Measurements from ENCODE around the gene MRPS34.
"Not testable (repeated sequence)": the region's sequence is repeated elsewhere in the genome, so short reads cannot be mapped to it uniquely, and the experiment has no call there.

MRPS34 gene

GRCh38 chr16:1772908-1773702 lies at the start of gene MRPS34:
MRPS34 (minus strand) TSS chr16:1773134; CDS start chr16:1773119, 15 bp downstream.
- DNase-seq = peak; percentile 91

DNA sequence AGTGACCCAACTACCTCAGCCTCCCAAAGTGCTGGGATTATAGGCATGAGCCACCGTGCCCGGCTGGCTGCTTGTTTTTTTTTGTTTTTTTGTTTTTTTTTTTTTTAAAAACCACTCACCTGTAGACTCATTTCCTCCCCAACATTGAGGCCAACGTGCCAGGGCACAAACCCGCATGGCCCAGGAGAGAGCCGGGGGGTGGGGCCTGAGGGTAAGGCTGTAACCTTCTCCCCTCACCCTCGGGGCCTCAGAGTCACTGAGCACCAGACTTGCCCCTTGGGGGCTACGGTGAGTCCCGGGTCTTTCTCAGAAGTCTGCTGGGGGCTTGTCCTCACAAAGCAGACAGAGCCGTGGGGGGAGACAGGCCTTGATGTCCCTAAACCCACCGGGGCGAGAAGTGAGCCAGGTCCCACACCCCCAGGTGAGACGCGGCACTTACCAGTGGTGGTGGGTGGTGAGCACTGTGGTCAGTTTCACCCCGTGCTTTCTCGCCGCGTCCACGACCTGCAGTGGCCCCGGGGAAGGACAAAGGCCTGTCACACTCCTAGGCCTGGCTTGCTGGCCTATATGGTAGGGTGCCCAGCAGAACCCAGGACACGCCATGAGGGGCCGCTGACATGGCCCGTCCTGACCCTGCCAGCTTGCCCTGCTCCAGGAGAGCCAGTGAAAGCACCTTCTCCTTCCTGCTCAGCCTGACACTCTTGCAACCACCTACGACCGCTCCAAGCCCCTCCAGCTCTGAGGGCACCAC lies 49.1 kb upstream of the MRPS34 start:
- no peak for DNase-seq

- DNase-seq = no peak
Measured at GRCh38 chr16:1820946-1821290, 48.0 kb upstream of the MRPS34 start.

DNA sequence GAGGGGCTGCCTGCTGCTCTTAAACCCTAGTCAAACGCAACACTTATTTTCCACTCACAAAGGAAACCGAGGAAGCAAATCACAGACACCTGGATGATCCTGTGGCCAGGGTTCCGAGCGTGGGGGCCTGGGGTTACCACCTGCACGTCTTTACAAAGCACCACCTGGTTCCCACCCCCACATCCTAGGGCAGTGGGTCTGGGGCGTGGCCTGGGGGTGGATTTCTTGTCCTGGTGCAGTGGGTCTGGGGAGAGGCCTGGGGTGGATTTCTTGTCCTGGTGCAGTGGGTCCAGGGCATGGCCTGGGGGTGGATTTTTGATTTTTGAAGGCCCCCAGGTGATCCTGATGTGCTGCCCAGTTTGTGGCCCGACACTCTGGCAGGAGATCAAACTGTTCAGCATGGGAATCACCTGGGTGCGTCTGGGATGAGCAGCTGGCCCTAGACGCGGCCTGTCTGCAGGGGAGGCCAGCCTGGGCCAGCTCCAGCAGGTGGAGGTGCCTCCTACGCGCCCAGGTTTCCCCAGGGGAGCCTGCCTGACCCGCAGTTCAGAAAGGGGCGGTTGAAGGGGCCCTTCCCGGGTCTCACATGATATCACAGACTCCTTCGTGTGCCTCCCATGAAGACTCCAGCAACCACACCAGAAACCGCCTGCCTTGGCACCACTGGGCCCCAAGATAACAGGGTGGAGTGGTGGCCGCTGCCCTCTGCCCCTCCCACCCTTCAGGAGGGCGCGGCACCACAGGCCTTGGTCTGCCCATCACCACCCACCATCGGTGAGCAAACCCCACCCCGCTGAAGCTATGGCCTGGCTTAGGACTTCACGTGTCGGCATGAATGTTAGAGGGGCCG lies 47.4 kb upstream of the MRPS34 start:
- no peak for DNase-seq

DNA sequence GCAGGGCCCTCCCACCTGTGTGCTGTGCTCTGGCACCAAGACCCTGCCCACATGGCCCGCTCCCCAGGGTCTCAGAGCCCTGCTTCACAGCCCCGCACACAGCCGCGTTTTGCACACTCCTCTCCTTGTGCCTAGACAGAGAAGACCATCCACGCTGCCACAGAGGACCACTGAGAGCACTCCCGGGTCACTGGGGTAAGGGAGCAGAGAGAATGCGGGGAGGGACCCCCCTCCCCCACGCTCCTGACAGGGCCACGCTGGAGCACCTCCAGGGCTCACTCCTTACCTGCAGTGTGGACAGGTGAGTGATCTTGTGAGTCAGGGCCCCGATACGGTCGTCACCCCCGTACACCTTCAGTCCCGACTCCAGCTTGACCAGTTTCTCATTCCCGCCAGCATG lies 46.7 kb upstream of the MRPS34 start:
- no peak for DNase-seq

DNA sequence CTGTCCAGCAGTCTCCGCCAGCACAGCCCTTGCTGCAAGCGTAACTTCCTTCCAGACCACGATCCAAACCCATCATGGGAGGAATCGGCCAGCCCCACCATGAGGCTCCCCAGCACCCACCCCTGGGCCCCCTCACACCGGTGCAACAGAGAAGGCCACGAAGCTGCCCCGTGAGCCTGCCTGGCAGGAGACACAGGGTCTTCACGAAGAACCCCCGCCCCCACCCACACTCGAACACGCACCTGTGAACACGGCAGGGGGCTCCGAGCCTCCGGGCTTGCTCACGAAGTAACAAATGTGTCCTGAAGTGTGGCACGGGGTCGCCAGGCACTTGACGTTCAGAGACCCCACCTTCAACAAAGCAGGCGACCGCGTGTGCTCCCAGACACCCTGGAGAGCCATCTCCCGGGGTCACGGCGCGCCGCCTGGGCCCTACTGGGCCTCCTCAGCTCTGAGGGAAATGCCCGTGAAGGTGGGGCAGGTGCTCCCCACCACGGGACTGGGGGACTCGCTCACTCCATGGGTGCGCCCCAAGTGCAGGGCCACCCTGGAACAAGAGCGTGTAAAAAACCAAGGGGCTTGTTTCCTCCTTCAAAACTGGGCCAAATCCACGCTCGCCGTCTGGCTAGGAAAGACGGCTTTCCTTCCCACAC lies 46.1 kb upstream of the MRPS34 start:
- DNase-seq = no peak

DNA sequence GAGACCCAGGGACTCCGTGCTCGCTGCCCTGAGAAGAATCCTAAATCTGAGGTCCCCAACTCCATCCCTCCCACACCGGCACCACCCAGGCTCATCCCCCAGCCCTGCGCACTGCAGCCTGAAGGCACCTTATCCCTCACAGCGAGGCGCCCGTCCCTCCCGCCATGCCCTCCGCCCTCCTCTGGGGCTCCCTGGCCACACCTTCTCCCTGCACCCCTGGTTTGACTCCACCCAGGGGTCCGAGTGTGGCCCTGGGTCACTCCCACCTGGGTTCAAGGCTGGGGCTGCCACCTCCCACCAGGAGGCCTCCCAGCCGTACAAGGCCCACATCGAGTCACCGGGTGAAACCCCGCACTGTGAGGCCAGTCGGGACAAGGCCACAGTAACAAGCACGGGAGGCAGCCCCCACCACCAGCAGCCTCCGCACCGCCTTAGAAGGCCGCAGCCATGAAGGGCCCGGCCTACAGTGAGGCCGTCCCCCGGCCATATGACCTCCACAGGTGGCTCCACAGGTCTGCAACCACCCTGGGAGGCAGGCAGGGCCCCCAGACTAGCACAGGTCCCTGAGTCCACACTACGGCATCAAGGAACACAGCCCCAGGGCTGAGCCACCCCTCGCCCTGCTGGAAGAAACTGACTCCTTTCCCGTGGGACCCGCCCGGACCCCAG lies 45.4 kb upstream of the MRPS34 start:
- DNase-seq = no peak

DNA sequence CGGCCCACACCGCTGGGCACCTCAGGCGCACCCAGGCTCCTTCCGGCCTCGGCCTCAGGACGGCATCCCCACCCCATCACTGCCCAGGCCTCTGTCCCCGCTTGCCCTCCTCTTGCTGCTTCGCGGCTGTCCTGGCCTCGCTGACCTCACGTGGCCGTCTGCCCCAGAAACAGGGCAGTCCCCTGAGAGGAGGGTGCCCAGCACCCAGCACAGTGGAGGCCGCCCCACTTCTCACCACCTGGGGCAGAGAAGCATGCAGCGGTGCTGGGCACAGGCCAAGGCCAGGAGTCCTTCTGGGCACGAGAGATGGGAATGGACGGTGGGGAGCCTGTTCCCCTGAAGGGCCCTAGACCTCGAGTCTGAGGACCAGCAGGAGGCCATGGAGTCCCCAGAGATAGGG lies 44.8 kb upstream of the MRPS34 start:
- DNase-seq = no peak

GRCh38 chr16:1817276-1817589 lies 44.3 kb upstream of the MRPS34 start:
- no peak for DNase-seq

DNA sequence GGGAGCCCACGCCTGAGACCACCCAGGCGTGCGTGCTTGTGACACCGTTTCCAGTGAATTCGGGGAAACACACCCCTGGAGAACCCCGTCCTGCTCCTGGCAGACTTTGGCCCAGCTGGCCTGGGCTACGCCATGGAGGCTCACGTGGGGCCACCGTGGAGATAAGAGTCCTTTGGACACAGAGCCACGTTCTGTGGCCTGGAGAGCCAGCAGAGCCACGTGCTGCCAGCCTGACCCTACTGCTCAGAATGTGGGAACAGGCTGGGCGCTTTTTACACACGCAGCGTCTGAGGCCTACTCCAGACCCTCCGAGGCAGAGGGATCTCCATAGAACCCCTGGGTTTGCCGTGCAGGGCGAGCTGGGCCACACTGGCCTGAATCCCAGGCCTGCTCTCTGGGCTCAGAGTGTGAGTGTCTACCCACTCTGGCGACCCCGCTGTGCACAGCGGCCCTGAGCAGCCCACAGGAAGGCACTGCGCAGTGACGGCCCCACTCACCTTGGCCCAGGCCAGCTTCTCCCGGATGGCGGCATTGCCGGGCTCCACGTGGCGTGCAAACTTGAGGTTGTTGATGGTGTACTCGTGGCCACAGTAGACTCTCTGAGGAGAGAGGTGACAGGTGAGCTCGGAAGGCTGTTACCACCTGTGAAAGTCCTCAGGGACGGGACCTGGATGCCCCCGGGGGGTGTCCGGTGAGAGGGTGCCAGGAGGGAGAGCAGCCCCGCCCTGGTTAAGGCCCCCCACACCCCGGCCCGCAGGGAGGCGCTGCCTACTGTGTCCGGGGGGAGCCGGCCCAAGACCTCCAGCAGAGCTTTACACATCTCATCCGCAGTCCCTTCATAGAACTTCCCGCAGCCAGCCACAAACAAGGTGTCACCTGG lies 43.7 kb upstream of the MRPS34 start:
- no peak for DNase-seq

GRCh38 chr16:1815461-1815860 lies 42.5 kb upstream of the MRPS34 start:
- DNase-seq = no peak

DNA sequence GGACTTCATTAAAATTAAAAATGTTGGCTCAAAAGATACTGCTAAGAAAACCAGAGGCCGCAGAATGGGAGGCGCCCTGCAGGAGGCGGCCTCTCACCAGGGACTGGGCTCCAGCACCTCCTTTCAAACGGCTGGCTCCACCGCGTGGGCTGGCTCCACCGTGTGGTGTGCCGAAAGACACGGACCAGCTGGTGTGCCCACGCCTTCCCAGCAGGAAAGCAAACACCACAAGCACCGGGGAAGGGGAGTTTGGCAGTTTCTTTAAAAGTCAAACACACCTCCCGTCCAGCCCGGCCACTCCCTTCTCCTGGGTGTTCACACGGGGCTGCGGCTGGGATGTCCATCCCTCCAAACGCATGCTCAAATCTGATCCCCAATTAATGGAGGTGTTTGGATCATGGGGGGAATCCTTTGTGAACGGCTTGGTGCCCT lies 39.8 kb upstream of the MRPS34 start:
- peak; percentile 74 for DNase-seq

- no peak for DNase-seq
Measured at GRCh38 chr16:1810536-1810935, 37.6 kb upstream of the MRPS34 start.

- DNase-seq = no peak
Measured at GRCh38 chr16:1810106-1810505, 37.2 kb upstream of the MRPS34 start.

DNA sequence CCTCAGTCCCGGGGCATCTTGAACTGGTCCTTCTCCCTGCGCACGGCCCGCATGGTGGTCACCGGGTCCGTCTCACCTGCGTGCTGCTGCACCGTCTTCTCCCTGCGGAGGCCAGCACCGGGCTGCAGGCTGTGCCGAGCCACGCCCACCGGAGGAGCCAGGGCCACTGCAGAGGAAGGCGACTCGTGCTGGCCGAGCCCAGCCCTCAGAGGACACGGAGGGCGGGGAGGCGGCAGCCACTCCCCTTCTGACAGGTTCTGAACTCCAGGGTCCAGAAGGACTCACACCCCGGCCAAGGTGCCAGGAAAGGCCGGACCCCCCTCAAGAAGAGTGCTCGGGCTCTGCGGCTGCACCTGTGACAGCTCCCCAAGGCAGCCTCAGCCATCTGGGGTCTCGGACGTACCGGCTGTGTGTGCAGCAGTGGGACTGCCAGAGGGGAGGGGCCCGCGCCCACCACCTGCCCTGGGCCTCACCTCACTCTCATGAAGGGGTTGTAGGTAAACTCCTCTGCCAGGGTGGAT lies 36.4 kb upstream of the MRPS34 start:
- no peak for DNase-seq

DNA sequence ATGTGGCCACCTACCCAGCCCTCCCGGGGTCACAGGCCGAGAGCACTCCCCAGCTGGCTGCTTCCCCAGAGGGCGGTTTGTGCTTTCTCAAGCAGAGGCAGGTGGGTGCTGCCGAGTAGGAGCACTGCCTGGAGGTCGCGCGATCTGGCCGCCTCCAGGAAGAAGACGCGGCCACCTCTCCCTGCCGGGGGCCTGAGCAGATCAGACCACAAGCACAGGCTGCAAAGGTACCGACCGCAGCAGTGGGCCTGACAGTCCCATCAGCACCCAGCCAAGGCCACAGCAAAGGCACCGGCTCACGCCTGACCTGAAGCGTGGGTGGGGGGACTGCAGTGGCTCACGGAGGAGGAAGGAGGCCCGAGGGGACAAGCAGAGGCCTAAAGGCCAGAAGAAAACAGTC lies 35.8 kb upstream of the MRPS34 start:
- no peak for DNase-seq

GRCh38 chr16:1807626-1808025 lies 34.7 kb upstream of the MRPS34 start:
- no peak for DNase-seq

- DNase-seq = no peak
Measured at GRCh38 chr16:1800701-1801100, 27.8 kb upstream of the MRPS34 start.

GRCh38 chr16:1799263-1799662 lies 26.3 kb upstream of the MRPS34 start:
- DNase-seq = not testable (repeated sequence)

- no peak for DNase-seq
Measured at GRCh38 chr16:1794908-1795666, 22.2 kb upstream of the MRPS34 start.

All from activated CD8-positive, alpha-beta memory T cell treated with anti-CD3 and anti-CD28 coated beads, Interleukin-2, amount 50 U/mL, for 48 hours (primary cell).